WTC11 (cell line): ENCODE results near the gene ZBTB37. TPM values are rescaled to one million over a fixed set of nuclear protein-coding genes. Genes with fewer than 3 reads are reported as not detected.

Experiments used
- ATAC-seq: fragments of 200-7000 bp; cut with Tn5 transposase; 2 replicates; pipeline ENCODE4 v1.10.0; 2021; ENCODE audit warnings: mild to moderate bottlenecking, moderate library complexity
- CTCF ChIA-PET: fragments of 300-600 bp; sonication (Branson Sonifier 250); formaldehyde crosslinking; loops from one replicate; lab custom pipeline; 2021; ENCODE audit warnings: antibody characterized with exemption; lab: Charles Lee
- POLR2A ChIA-PET: fragments of 350-600 bp; sonication (Branson Sonifier 250); formaldehyde crosslinking; loops from one replicate; lab custom pipeline; 2021; ENCODE audit warnings: antibody characterized with exemption; lab: Charles Lee
- DNase-seq: peaks from one replicate; pipeline ENCODE4 v3.0.0; 2021; ENCODE audit warnings: low spot score
- H3K27ac Mint-ChIP-seq: 2 replicates; pipeline ENCODE4 v1.8.0; 2021; ENCODE audit warnings: mixed read lengths
- H3K27me3 Mint-ChIP-seq: 2 replicates; pipeline ENCODE4 v1.8.0; 2021; ENCODE audit warnings: low read depth, mild to moderate bottlenecking, moderate library complexity, mixed read lengths
- H3K36me3 Mint-ChIP-seq: 2 replicates; pipeline ENCODE4 v1.8.0; 2021; ENCODE audit warnings: mixed read lengths
- H3K4me1 Mint-ChIP-seq: 2 replicates; pipeline ENCODE4 v1.8.0; 2022; ENCODE audit warnings: mixed read lengths
- H3K4me3 Mint-ChIP-seq: 2 replicates; pipeline ENCODE4 v1.8.0; 2021; ENCODE audit warnings: mild to moderate bottlenecking, moderate library complexity, mixed read lengths
- H3K9me3 Mint-ChIP-seq: 2 replicates; pipeline ENCODE4 v1.8.0; 2021; ENCODE audit warnings: mixed read lengths
- ATF2 ChIP-seq: sonication (generic); formaldehyde crosslinking; IDR thresholded peaks from 2 replicates; pipeline ENCODE4 v1.8.1; 2022; ENCODE audit warnings: low read depth, missing genetic modification reagents, borderline replicate concordance
- ERG ChIP-seq: fragments of 250-450 bp; sonication (Bioruptor Pico); IDR thresholded peaks from 2 replicates; pipeline ENCODE4 v1.8.0; 2021; ENCODE audit warnings: mild to moderate bottlenecking
- FOXP1 ChIP-seq: sonication (generic); formaldehyde crosslinking; IDR thresholded peaks from 2 replicates; pipeline ENCODE4 v1.8.0; 2022; ENCODE audit warnings: missing genetic modification reagents, mild to moderate bottlenecking, moderate library complexity, borderline replicate concordance
- HMGA2 ChIP-seq: fragments of 250-450 bp; sonication (Bioruptor Pico); IDR thresholded peaks from 2 replicates; pipeline ENCODE4 v1.4.0; 2021; ENCODE audit warnings: mild to moderate bottlenecking, moderate library complexity
- HMGXB4 ChIP-seq: sonication (generic); formaldehyde crosslinking; IDR thresholded peaks from 2 replicates; pipeline ENCODE4 v1.8.1; 2023; ENCODE audit warnings: mild to moderate bottlenecking, moderate library complexity, missing genetic modification reagents
- NFATC4 ChIP-seq: fragments of 250-450 bp; sonication (Bioruptor Pico); IDR thresholded peaks from 2 replicates; pipeline ENCODE4 v1.9.0; 2021; ENCODE audit warnings: mild to moderate bottlenecking
- NR1H2 ChIP-seq: sonication (generic); formaldehyde crosslinking; IDR thresholded peaks from 2 replicates; pipeline ENCODE4 v1.9.0; 2021; ENCODE audit warnings: mild to moderate bottlenecking, moderate library complexity, missing genetic modification reagents
- PRRX2 ChIP-seq: fragments of 250-450 bp; sonication (Bioruptor Pico); IDR thresholded peaks from 2 replicates; pipeline ENCODE4 v1.8.0; 2021; ENCODE audit warnings: mild to moderate bottlenecking
- TP53 ChIP-seq: sonication (generic); formaldehyde crosslinking; IDR thresholded peaks from 2 replicates; pipeline ENCODE4 v1.8.1; 2023; ENCODE audit warnings: mild to moderate bottlenecking, missing genetic modification reagents
- ZNF121 ChIP-seq: sonication (generic); formaldehyde crosslinking; IDR thresholded peaks from 2 replicates; pipeline ENCODE4 v1.8.0; 2023; ENCODE audit warnings: missing genetic modification reagents
- ZNF219 ChIP-seq: sonication (generic); formaldehyde crosslinking; IDR thresholded peaks from 2 replicates; pipeline ENCODE4 v1.8.0; 2023; ENCODE audit warnings: missing genetic modification reagents, mild to moderate bottlenecking, borderline replicate concordance
- ZNF263 ChIP-seq: sonication (generic); formaldehyde crosslinking; IDR thresholded peaks from 2 replicates; pipeline ENCODE4 v1.8.1; 2022; ENCODE audit warnings: low read depth, mild to moderate bottlenecking, moderate library complexity, missing genetic modification reagents
- ZNF671 ChIP-seq: fragments of 250-450 bp; sonication (Bioruptor Pico); IDR thresholded peaks from 2 replicates; pipeline ENCODE4 v1.8.0; 2021; ENCODE audit warnings: mild to moderate bottlenecking
- total RNA-seq: library from RNA; stranded (reverse); gene quantifications from 3 replicates; pipeline ENCODE4 v1.2.3, GENCODE V29; 2021
- TF ChIP-seq, protein P1 (sequence below): fragments of 250-450 bp; sonication (Bioruptor Pico); IDR thresholded peaks from 2 replicates; pipeline ENCODE4 v2.1.2; 2022; ENCODE audit warnings: mild to moderate bottlenecking, moderate library complexity
- TF ChIP-seq, protein P2 (sequence below): fragments of 250-450 bp; sonication (Bioruptor Pico); conservative IDR thresholded peaks from 2 replicates; pipeline ENCODE4 v1.9.0; 2021; ENCODE audit warnings: mild to moderate bottlenecking
- TF ChIP-seq, protein P3 (sequence below): fragments of 250-450 bp; sonication (Bioruptor Pico); IDR thresholded peaks from 2 replicates; pipeline ENCODE4 v1.9.0; 2021; ENCODE audit warnings: mild to moderate bottlenecking, borderline replicate concordance

ZBTB37 gene
- total RNA-seq, 1 experiment from 2014 or later, result 14.4 TPM

DNA sequence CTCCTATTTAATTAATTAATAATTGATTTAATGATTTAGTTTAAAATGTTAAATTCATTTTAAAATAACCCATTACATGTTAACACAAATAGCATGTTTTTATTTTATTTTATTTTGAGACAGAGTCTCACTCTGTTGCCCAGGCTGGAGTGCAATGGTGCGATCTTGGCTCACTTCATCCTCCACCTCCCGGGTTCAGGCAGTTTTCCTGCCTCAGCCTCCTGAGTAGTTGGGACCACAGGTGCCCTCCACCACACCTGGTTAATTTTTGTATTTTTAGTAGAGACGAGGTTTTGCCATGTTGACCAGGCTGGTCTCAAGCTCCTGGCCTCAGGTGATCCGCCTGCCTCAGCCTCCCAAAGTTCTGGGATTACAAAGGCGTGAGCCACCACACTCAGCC is 8.6 kb upstream of the ZBTB37 start (continued):
- TF ChIP-seq ERG (CRISPR knock-in tag), result peak; percentile 61; the same call in 1 of the 2 replicates
- TF ChIP-seq, all 79 proteins: peak for 7; not testable (repeated sequence) for 72

DNA sequence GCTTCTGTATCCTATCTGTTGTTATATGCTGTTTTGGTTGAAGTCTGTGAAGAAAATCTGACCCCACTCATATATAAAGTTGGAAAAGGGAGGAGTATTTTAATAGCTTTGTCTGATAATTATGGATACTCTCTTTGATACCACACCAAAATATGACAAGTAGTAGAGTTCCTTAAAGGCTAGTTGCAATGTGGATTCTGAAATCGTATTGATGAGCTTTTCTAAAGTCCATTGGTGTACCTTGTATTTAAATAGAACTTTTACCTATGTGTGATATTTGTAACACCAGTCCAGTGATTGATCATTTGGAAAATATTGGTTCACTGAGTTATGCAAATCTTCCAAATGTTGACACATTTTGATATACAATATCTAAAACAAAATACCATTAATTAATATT is 8.1 kb upstream of the ZBTB37 start:
- H3K9me3 Mint-ChIP-seq, result no peaks in the 10 kb centered on the region
- ATAC-seq (no peak), DNase-seq (no peak)
- H3K4me1 Mint-ChIP-seq, result peaks cover 25% of the 10 kb centered on the region
- POLR2A ChIA-PET, result interaction anchor here (0.7 to 1.6 kb wide), 2 partner anchors 9 to 72 kb away, joined by 4 to 7 read pairs; partner anchors contain the start of gene ZBTB37
- no peak overlapping the region for H3K4me3 Mint-ChIP-seq
- CTCF ChIA-PET, result no interaction called here
- peak overlapping the region; percentile 21; the same call in 1 of the 2 replicates for H3K27ac Mint-ChIP-seq
- TF ChIP-seq HMGA2 (CRISPR knock-in tag) (no peak), ERG (CRISPR knock-in tag) (peak; percentile 13; the same call in 1 of the 2 replicates), ZNF671 (CRISPR knock-in tag) (peak; percentile 90)
- TF ChIP-seq, protein P1, sequence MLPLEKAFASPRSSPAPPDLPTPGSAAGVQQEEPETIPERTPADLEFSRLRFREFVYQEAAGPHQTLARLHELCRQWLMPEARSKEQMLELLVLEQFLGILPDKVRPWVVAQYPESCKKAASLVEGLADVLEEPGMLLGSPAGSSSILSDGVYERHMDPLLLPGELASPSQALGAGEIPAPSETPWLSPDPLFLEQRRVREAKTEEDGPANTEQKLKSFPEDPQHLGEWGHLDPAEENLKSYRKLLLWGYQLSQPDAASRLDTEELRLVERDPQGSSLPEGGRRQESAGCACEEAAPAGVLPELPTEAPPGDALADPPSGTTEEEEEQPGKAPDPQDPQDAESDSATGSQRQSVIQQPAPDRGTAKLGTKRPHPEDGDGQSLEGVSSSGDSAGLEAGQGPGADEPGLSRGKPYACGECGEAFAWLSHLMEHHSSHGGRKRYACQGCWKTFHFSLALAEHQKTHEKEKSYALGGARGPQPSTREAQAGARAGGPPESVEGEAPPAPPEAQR (CRISPR knock-in tag), result no peak
- TF ChIP-seq, protein P2, sequence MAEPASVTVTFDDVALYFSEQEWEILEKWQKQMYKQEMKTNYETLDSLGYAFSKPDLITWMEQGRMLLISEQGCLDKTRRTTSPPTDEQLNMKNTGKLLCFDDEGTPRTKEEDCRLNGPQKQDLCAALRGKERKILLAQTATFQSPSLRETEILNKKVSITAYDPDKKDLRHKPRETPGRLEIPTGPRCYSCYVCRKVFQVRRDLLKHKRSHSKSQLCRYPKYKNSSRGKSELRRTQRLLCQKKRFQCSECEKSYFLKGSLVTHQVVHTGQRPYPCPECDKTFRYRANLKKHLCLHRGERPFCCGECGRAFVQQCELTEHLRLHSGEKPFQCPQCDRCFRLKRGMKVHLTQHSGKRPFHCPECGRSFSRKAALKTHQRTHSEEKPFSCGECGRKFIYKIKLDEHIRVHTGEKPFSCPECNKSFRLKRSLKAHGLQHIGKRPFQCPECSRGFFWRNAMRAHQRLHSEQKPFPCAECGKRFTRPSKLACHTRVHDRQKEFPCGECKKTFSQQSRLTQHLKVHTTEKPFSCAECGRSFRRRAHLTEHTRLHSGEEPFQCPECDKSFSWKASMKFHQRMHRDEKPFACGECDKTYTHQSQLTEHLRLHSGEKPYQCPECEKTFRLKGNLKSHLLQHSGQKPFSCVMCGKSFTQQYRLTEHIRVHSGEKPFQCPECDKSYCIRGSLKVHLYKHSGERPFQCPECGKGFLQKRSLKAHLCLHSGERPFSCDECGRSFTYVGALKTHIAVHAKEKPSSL, result peak; percentile 8; the same call in 1 of the 2 replicates
- peaks cover 54% of the 10 kb centered on the region for H3K36me3 Mint-ChIP-seq
- no peaks in the 10 kb centered on the region for H3K27me3 Mint-ChIP-seq

DNA sequence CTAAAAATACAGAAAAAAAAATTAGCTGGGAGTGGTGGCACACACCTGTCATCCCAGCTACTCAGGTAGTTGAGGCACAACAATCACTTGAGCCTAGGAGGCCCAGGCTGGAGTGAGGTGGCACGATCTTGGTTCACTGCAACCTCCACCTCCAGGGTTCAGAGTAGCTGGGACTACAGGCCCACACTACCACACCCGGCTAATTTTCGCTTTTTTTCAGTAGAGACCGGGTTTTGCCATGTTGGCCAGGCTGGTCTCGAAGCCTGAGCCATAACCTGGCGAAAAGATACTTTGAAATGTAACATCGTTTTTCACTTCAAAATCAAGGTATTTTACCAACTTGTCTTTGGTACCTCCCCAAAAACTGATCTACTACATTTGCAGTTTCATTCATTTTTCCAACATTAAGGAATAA is 6.4 kb upstream of the ZBTB37 start:
- Mint-ChIP-seq H3K4me1 (peaks cover 41% of the 10 kb centered on the region), H3K27ac (peak overlapping the region; percentile 100), H3K4me3 (no peak overlapping the region), H3K36me3 (peaks cover 55% of the 10 kb centered on the region), H3K9me3 (no peaks in the 10 kb centered on the region), H3K27me3 (no peaks in the 10 kb centered on the region)
- ATAC-seq (peak; percentile 34), DNase-seq (no peak)
- ChIA-PET POLR2A (interaction anchor here (0.6 to 1.6 kb wide), 5 partner anchors 8 to 444 kb away, joined by 3 to 7 read pairs (median 3); no protein-coding TSS in a partner anchor), CTCF (no interaction called here)
- TF ChIP-seq, protein P1 (CRISPR knock-in tag), result 0 out of 2 replicates have a peak, but pooled peaks have one; percentile 1
- TF ChIP-seq, protein P3, sequence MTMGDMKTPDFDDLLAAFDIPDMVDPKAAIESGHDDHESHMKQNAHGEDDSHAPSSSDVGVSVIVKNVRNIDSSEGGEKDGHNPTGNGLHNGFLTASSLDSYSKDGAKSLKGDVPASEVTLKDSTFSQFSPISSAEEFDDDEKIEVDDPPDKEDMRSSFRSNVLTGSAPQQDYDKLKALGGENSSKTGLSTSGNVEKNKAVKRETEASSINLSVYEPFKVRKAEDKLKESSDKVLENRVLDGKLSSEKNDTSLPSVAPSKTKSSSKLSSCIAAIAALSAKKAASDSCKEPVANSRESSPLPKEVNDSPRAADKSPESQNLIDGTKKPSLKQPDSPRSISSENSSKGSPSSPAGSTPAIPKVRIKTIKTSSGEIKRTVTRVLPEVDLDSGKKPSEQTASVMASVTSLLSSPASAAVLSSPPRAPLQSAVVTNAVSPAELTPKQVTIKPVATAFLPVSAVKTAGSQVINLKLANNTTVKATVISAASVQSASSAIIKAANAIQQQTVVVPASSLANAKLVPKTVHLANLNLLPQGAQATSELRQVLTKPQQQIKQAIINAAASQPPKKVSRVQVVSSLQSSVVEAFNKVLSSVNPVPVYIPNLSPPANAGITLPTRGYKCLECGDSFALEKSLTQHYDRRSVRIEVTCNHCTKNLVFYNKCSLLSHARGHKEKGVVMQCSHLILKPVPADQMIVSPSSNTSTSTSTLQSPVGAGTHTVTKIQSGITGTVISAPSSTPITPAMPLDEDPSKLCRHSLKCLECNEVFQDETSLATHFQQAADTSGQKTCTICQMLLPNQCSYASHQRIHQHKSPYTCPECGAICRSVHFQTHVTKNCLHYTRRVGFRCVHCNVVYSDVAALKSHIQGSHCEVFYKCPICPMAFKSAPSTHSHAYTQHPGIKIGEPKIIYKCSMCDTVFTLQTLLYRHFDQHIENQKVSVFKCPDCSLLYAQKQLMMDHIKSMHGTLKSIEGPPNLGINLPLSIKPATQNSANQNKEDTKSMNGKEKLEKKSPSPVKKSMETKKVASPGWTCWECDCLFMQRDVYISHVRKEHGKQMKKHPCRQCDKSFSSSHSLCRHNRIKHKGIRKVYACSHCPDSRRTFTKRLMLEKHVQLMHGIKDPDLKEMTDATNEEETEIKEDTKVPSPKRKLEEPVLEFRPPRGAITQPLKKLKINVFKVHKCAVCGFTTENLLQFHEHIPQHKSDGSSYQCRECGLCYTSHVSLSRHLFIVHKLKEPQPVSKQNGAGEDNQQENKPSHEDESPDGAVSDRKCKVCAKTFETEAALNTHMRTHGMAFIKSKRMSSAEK (CRISPR knock-in tag), result peak; percentile 91
- TF ChIP-seq ZNF219 (CRISPR knock-in tag), result no peak
- TF ChIP-seq NR1H2, result no peak
- TF ChIP-seq TP53, result no peak
- peak; percentile 13; the same call in 1 of the 2 replicates for TF ChIP-seq FOXP1 (CRISPR knock-in tag)
- TF ChIP-seq HMGXB4 (CRISPR knock-in tag), result no peak
- no peak for TF ChIP-seq ZNF121 (CRISPR knock-in tag)
- TF ChIP-seq ZNF263 (CRISPR knock-in tag), result no peak
- TF ChIP-seq PRRX2 (CRISPR knock-in tag), result peak; percentile 98
- TF ChIP-seq NFATC4 (CRISPR knock-in tag), result peak; percentile 96
- TF ChIP-seq ATF2 (CRISPR knock-in tag), result no peak
